ENCODE results near the gene SLC25A30. TPM values are rescaled to one million over a fixed set of nuclear protein-coding genes. Genes with fewer than 3 reads are reported as not detected.

Gene SLC25A30
- total and polyA plus RNA-seq, 2 of the 13 experiments (the other 11 are each of a cell fraction or from before 2014, with no cell fraction given), result 19.6 to 22.5 TPM

- TF ChIP-seq KDM5A (IDR thresholded peaks at IDR 0.05; ENCODE audit: borderline replicate concordance, low read length), result no peak
- TF ChIP-seq REST (IDR thresholded peaks at IDR 0.05; ENCODE audit: borderline replicate concordance in 1 of 2, low read depth in 1 of 2, low read length in 2 of 2), result no peak
Measured at GRCh38 chr13:45398877-45399276, 19.3 kb downstream of the SLC25A30 start (continued).

GRCh38 chr13:45396533-45397095, 21.6 kb downstream of the SLC25A30 start:
- CTCF ChIA-PET (ENCODE audit: low intra/inter-chr PET ratio, low total read pairs), result no interaction called here
- TF ChIP-seq, protein P1, sequence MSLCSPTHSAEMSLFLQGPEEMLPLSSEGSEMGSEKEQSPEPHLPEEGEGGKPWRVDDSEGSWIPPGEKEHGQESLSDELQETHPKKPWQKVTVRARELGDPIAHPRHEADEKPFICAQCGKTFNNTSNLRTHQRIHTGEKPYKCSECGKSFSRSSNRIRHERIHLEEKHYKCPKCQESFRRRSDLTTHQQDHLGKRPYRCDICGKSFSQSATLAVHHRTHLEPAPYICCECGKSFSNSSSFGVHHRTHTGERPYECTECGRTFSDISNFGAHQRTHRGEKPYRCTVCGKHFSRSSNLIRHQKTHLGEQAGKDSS (CRISPR knock-in tag; IDR thresholded peaks at IDR 0.05; ENCODE audit: borderline replicate concordance, low read depth), result no peak
- TF ChIP-seq ZBTB8A (CRISPR knock-in tag; IDR thresholded peaks at IDR 0.05; ENCODE audit: borderline replicate concordance, low read depth) (no peak), DNMT1 (CRISPR knock-in tag; IDR thresholded peaks at IDR 0.05) (no peak), KDM1A (CRISPR knock-in tag; IDR thresholded peaks at IDR 0.05) (no peak), SP1 (IDR thresholded peaks at IDR 0.05) (no peak), SP1 (CRISPR knock-in tag; IDR thresholded peaks at IDR 0.05) (no peak), DPF2 (CRISPR knock-in tag; IDR thresholded peaks at IDR 0.05; ENCODE audit: borderline replicate concordance, low read depth) (no peak), SOX6 (IDR thresholded peaks at IDR 0.05) (no peak), SOX6 (CRISPR knock-in tag; IDR thresholded peaks at IDR 0.05) (no peak), POLR2AphosphoS5 (IDR thresholded peaks at IDR 0.05; ENCODE audit: low read depth, low read length) (no peak), ZNF770 (CRISPR knock-in tag; IDR thresholded peaks at IDR 0.05) (no peak)
- TF ChIP-seq, protein P2, sequence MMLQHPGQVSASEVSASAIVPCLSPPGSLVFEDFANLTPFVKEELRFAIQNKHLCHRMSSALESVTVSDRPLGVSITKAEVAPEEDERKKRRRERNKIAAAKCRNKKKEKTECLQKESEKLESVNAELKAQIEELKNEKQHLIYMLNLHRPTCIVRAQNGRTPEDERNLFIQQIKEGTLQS (CRISPR knock-in tag; IDR thresholded peaks at IDR 0.05), result no peak
- TF ChIP-seq, protein P3, sequence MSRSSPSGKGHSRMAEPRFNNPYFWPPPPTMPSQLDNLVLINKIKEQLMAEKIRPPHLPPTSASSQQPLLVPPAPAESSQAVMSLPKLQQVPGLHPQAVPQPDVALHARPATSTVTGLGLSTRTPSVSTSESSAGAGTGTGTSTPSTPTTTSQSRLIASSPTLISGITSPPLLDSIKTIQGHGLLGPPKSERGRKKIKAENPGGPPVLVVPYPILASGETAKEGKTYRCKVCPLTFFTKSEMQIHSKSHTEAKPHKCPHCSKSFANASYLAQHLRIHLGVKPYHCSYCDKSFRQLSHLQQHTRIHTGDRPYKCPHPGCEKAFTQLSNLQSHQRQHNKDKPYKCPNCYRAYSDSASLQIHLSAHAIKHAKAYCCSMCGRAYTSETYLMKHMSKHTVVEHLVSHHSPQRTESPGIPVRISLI (CRISPR knock-in tag; IDR thresholded peaks at IDR 0.05; ENCODE audit: borderline replicate concordance), result no peak

More at GRCh38 chr13:45396533-45397095, 21.6 kb downstream of the SLC25A30 start:
- ATAC-seq (no peak), DNase-seq (ENCODE audit: low spot score) (no peak), FAIRE-seq (no peak)
- Histone ChIP-seq H3K27ac (ENCODE audit: extremely low read length, insufficient read depth, low read length) (no peak overlapping the region), H2AFZ (ENCODE audit: low read length) (no peak overlapping the region), H3K79me2 (ENCODE audit: insufficient read depth, low read length) (no peaks in the 10 kb centered on the region), H3K9ac (ENCODE audit: insufficient read depth, low read depth, low read length) (no peak overlapping the region), H3K4me1 (ENCODE audit: insufficient read depth, low read length) (peaks cover 5% of the 10 kb centered on the region; the same call in 1 of the 2 replicates), H3K9me3 (ENCODE audit: low read length) (no peaks in the 10 kb centered on the region), H3K4me2 (ENCODE audit: low read depth, low read length) (no peak overlapping the region), H3K36me3 (replicated peaks in 1 of 2; ENCODE audit: control insufficient read depth in 1 of 2, insufficient read depth in 2 of 2, low read length in 2 of 2) (peaks cover 14 to 58% of the 10 kb centered on the region in 2 experiments), H3K4me3 (replicated peaks in 1 of 3; ENCODE audit: insufficient read depth in 1 of 3, low read depth in 2 of 3, low read length in 3 of 3) (no peak overlapping the region), H4K20me1 (ENCODE audit: insufficient read depth, low read length) (no peaks in the 10 kb centered on the region), H3K27me3 (ENCODE audit: control insufficient read depth in 1 of 2, insufficient read depth in 2 of 2, low read length in 2 of 2) (no peaks in the 10 kb centered on the region)
- POLR2A ChIA-PET, result interaction anchor here (1.5 kb wide), 1 partner anchor 22 kb away, joined by 3 read pairs; the partner anchor contains the start of gene SLC25A30
- BruUV-seq (replicated peaks), result TSS peak; percentile 23
- WGBS (ENCODE audit: low lambda C conversion rate), result 95% methylated on average over 9 of the region's 9 CpGs
- intact Hi-C loops (cut with micrococcal nuclease; ENCODE audit: unreplicated experiment), result no loop called here
- in situ Hi-C loops (cut with HindIII; ENCODE audit: extremely low pct_ligation_motif_present, low pct_unique_long_range_greater_than_20kb), result no loop called here

All from HepG2 (cell line).